ENCODE data around the gene DBH. TPM values are rescaled to one million over a fixed set of nuclear protein-coding genes. Genes with fewer than 3 reads are reported as not detected.

DBH gene
- total RNA-seq, 1 experiment from 2014 or later: not detected

DNA sequence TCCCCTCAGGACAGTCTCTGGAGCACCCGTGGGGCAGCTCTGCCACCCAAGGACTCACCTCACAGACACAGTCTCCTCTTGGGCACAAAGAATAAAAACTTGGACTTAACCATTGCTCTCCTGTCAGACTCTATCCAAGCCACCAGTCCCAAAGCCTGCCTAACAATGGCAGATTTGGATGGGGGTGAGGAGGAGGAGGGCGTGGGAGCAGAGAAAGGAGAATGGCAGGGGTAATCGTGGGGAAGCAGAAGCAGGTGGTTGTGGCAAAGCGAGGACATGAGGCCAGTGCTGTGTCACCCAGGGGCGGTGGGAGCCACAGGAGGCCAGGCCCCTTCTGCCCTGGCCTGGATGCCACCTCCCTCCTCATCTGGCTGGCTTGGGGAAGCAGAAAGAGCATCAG lies 21.5 kb upstream of the DBH start:
- BruUV-seq (replicated peaks): no TSS peak
- ChIA-PET CTCF (no interaction called here), POLR2A (no interaction called here), RAD21 (ENCODE audit: low non-redundant PET in 1 of 2, low total read pairs in 2 of 2, uncharacterized antibody in 2 of 2, unreplicated experiment in 2 of 2) (no interaction called here)
- H2AFZ ChIP-seq (ENCODE audit: low read depth, low read length, poor library complexity, severe bottlenecking): no peak overlapping the region
- ATAC-seq: no peak
- peaks cover 90% of the 10 kb centered on the region for H3K27me3 ChIP-seq (ENCODE audit: insufficient read depth, low read length)
- H4K20me1 ChIP-seq (ENCODE audit: insufficient read depth): no peaks in the 10 kb centered on the region
- H3K79me2 ChIP-seq (ENCODE audit: insufficient read depth, low read length): no peaks in the 10 kb centered on the region
- H3K4me1 ChIP-seq (ENCODE audit: control insufficient read depth in 1 of 2, insufficient read depth in 2 of 2, low read length in 2 of 2): no peaks in the 10 kb centered on the region
- TF ChIP-seq CBX3 (IDR thresholded peaks at IDR 0.05; ENCODE audit: low read depth) (no peak), POLR2A (IDR thresholded peaks at IDR 0.05; ENCODE audit: borderline replicate concordance, extremely low read depth, insufficient read depth, insufficient read length) (no peak), SIN3A (IDR thresholded peaks at IDR 0.05; ENCODE audit: low read depth) (no peak), CEBPB (IDR thresholded peaks at IDR 0.05; ENCODE audit: low read depth) (no peak), ATF3 (IDR thresholded peaks at IDR 0.05) (no peak), SP1 (IDR thresholded peaks at IDR 0.05; ENCODE audit: low read depth) (no peak), RAD21 (IDR thresholded peaks at IDR 0.05; ENCODE audit: low read depth) (no peak), POLR2AphosphoS5 (IDR thresholded peaks at IDR 0.05; ENCODE audit: low read depth, low read length) (no peak), FOSL1 (IDR thresholded peaks at IDR 0.05; ENCODE audit: low read depth) (no peak), ZFX (IDR thresholded peaks at IDR 0.05) (no peak), JUND (IDR thresholded peaks at IDR 0.05) (no peak), ZBTB33 (IDR thresholded peaks at IDR 0.05; ENCODE audit: extremely low read depth, insufficient replicate concordance, low read length) (no peak), TCF7L2 (IDR thresholded peaks at IDR 0.05; ENCODE audit: borderline replicate concordance, extremely low read depth, insufficient read depth, insufficient read length) (no peak), EGR1 (IDR thresholded peaks at IDR 0.05; ENCODE audit: low read depth) (no peak), EZH2 (IDR thresholded peaks at IDR 0.05) (no peak), SRF (IDR thresholded peaks at IDR 0.05; ENCODE audit: low read depth) (no peak)
- TF ChIP-seq, protein P1, sequence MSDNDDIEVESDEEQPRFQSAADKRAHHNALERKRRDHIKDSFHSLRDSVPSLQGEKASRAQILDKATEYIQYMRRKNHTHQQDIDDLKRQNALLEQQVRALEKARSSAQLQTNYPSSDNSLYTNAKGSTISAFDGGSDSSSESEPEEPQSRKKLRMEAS (IDR thresholded peaks at IDR 0.05): no peak
- intact Hi-C loops (cut with micrococcal nuclease): no loop called here
- H3K9me2 ChIP-seq (ENCODE audit: insufficient read depth): no peaks in the 10 kb centered on the region
- H3K9me3 ChIP-seq (ENCODE audit: control insufficient read depth in 1 of 2, insufficient read depth in 1 of 2, low read depth in 1 of 2, low read length in 2 of 2): no peaks in the 10 kb centered on the region
- DNase-seq (ENCODE audit: low read depth, low spot score): no peak
- H3K4me2 ChIP-seq (ENCODE audit: low read length): no peak overlapping the region
- no peaks in the 10 kb centered on the region for H3K36me3 ChIP-seq (ENCODE audit: control insufficient read depth in 1 of 2, insufficient read depth in 2 of 2, low read length in 2 of 2)
- H3K27ac ChIP-seq (ENCODE audit: low read depth, low read length): no peak overlapping the region
- no peak overlapping the region for H3K9ac ChIP-seq (ENCODE audit: low read length)
- no peak overlapping the region for H3K4me3 ChIP-seq (replicated peaks in 1 of 2; ENCODE audit: low read depth in 1 of 2, low read length in 2 of 2)
